AG04450 (cell line): ENCODE results near the gene BMPER. TPM values are rescaled to one million over a fixed set of nuclear protein-coding genes. Genes with fewer than 3 reads are reported as not detected.

ENCODE experiments used
- CTCF ChIA-PET: fragments of 300-600, 350-600 bp; formaldehyde crosslinking; extraction: SDS; loops from one replicate; lab custom pipeline; 2022; ENCODE audit warnings: antibody characterized with exemption, inconsistent platforms; lab: Charles Lee
- POLR2A ChIA-PET: fragments of 350-600 bp; formaldehyde crosslinking; extraction: SDS; loops from one replicate; lab custom pipeline; 2021; ENCODE audit warnings: antibody characterized with exemption, inconsistent platforms; lab: Yijun Ruan, JAX
- DNase-seq: peaks from one replicate; pipeline ENCODE4 v3.0.0-alpha.2; 2011; ENCODE audit warnings: low read depth, low spot score
- H3K27ac ChIP-seq: one replicate; pipeline ENCODE4 v1.5.1; 2012; ENCODE audit warnings: low read depth, low read length, control low read depth
- H3K27me3 ChIP-seq: one replicate; pipeline ENCODE4 v1.6.0; 2012; ENCODE audit warnings: low read length; ENCODE audit not compliant: control insufficient read depth, insufficient read depth
- H3K4me3 ChIP-seq: 2 replicates; pipeline ENCODE4 v1.5.1; 2011; ENCODE audit warnings: mild to moderate bottlenecking, low read depth, low read length, control low read depth
- H3K9me3 ChIP-seq: 2 replicates; pipeline ENCODE4 v1.5.1; 2012; ENCODE audit warnings: low read length; ENCODE audit not compliant: control insufficient read depth, insufficient read depth
- polyA plus RNA-seq: library from polyadenylated mRNA; depleted of rRNA; stranded (reverse); fragments of >200 nt; gene quantifications from 2 replicates; pipeline ENCODE4 v1.2.3, GENCODE V29; 2011
- TF ChIP-seq, protein P1 (sequence below): IDR thresholded peaks from 2 replicates; pipeline ENCODE4 v1.5.1; 2011; ENCODE audit warnings: low read depth, low read length, control low read depth, inconsistent platforms

The BMPER gene
- polyA plus RNA-seq, 1 experiment: 1.1 TPM

DNA sequence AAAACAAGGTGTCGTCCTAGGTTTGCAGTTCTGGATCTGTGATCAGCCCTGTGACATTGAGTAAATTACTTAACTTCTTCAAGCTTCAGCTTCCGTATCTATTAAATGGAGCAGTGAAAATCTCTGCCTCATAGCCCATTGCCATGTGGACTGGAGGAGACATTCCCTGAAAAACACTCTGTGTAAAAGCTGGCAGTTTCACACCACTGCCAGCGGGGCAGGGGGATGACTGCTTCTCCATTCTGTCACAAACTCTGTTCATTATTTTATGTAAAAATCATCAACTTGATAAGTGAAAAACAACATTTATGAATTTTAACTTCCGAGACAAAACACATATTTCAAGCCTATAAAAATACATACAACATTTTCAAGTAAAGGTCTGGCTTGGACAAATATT lies 234.7 kb downstream of the BMPER start:
- H3K4me3 ChIP-seq: no peak overlapping the region
- no peak for DNase-seq
- H3K27ac ChIP-seq: no peak overlapping the region
- no peaks in the 10 kb centered on the region for H3K27me3 ChIP-seq
- TF ChIP-seq, protein P1, sequence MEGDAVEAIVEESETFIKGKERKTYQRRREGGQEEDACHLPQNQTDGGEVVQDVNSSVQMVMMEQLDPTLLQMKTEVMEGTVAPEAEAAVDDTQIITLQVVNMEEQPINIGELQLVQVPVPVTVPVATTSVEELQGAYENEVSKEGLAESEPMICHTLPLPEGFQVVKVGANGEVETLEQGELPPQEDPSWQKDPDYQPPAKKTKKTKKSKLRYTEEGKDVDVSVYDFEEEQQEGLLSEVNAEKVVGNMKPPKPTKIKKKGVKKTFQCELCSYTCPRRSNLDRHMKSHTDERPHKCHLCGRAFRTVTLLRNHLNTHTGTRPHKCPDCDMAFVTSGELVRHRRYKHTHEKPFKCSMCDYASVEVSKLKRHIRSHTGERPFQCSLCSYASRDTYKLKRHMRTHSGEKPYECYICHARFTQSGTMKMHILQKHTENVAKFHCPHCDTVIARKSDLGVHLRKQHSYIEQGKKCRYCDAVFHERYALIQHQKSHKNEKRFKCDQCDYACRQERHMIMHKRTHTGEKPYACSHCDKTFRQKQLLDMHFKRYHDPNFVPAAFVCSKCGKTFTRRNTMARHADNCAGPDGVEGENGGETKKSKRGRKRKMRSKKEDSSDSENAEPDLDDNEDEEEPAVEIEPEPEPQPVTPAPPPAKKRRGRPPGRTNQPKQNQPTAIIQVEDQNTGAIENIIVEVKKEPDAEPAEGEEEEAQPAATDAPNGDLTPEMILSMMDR: no peak
- H3K9me3 ChIP-seq: no peaks in the 10 kb centered on the region
- POLR2A ChIA-PET: no interaction called here
- CTCF ChIA-PET: interaction anchor here (1.2 to 1.4 kb wide), 2 partner anchors 26 to 180 kb away, joined by 3 read pairs; no protein-coding TSS in a partner anchor

DNA sequence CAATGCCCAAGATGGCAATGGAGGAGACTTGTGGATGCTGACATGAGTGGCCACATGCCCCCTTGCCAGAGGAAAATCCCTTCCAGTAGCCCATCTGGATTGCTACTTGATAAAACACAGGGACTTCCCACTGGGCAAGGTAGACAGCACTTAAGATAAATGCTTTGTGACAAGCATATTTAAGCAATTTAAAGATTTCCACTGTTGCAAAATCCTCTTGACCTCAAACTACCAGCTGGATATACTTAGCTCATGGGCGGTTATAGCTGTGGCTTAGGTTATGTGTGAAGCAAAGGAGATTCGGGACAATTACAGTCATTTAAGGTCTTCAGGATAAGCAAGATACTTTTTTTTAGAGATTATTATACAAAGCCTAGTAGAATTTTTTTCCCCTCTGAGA lies 238.1 kb downstream of the BMPER start:
- Histone ChIP-seq H3K4me3 (no peak overlapping the region), H3K9me3 (no peaks in the 10 kb centered on the region), H3K27me3 (no peaks in the 10 kb centered on the region), H3K27ac (no peak overlapping the region)
- TF ChIP-seq, protein P1: no peak
- DNase-seq: no peak
- CTCF ChIA-PET: interaction anchor here (1.0 kb wide), 1 partner anchor 9 kb away, joined by 4 read pairs; no protein-coding TSS in a partner anchor
- POLR2A ChIA-PET: no interaction called here

DNA sequence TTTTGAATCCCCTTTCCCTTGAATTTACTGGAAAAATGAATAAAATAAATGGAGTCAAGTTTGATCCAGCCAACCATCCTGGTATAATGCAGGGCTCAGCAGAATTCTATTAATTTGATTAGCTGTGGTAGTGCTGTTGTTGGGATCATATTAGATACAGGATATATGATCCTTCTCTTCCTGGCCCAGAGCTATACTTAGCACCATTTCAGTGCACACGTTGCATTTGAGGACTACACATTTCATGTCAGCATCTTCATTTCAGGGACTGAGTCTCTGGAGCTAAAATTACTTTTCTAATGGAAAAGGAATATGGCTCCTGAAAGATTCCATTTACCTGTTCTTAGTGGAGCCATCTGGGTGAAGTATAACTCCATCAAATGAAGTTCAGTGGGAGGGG lies 240.3 kb downstream of the BMPER start:
- POLR2A ChIA-PET: no interaction called here
- CTCF ChIA-PET: interaction anchor here (0.8 to 2.4 kb wide), 5 partner anchors 9 to 165 kb away, joined by 3 to 6 read pairs (median 3); no protein-coding TSS in a partner anchor

GRCh38 chr7:34153656-34154270 lies 248.4 kb downstream of the BMPER start:
- no peak overlapping the region for H3K27ac ChIP-seq
- ChIA-PET POLR2A (no interaction called here), CTCF (interaction anchor here (0.7 to 3.3 kb wide), 2 partner anchors 20 to 102 kb away, joined by 3 to 25 read pairs; no protein-coding TSS in a partner anchor)
- H3K9me3 ChIP-seq: no peaks in the 10 kb centered on the region
- H3K4me3 ChIP-seq: no peak overlapping the region
- TF ChIP-seq, protein P1: no peak
- H3K27me3 ChIP-seq: no peaks in the 10 kb centered on the region
- no peak for DNase-seq

More for the DNA sequence above, 240.3 kb downstream of the BMPER start:
- Histone ChIP-seq H3K27me3 (no peaks in the 10 kb centered on the region), H3K4me3 (no peak overlapping the region), H3K9me3 (no peaks in the 10 kb centered on the region), H3K27ac (no peak overlapping the region)
- DNase-seq: no peak
- TF ChIP-seq, protein P1: no peak

GRCh38 chr7:34155220-34155908 lies 250.0 kb downstream of the BMPER start:
- POLR2A ChIA-PET: interaction anchor here (0.8 to 1.1 kb wide), 2 partner anchors 98 to 168 kb away, joined by 3 read pairs; no protein-coding TSS in a partner anchor
- no peaks in the 10 kb centered on the region for H3K9me3 ChIP-seq
- peak overlapping the region; percentile 63 for H3K27ac ChIP-seq
- DNase-seq: peak; percentile 74
- TF ChIP-seq, protein P1: no peak
- no peak overlapping the region for H3K4me3 ChIP-seq
- H3K27me3 ChIP-seq: no peaks in the 10 kb centered on the region
- CTCF ChIA-PET: interaction anchor here (1.0 to 3.3 kb wide), 6 partner anchors 10 to 222 kb away, joined by 3 to 25 read pairs (median 8); no protein-coding TSS in a partner anchor
